Fibroblast of villous mesenchyme (primary cell): ENCODE measurements around the gene EMILIN2. TPM values are rescaled to one million over a fixed set of nuclear protein-coding genes. Genes with fewer than 3 reads are reported as not detected.
A peak's percentile ranks its signal among the peaks of the same experiment; 100 is the strongest.
"Not testable (repeated sequence)": the region's sequence is repeated elsewhere in the genome, so short reads cannot be mapped to it uniquely, and the experiment has no call there.

Experiments
- DNase-seq: peaks from one replicate; pipeline ENCODE4 v3.0.0-alpha.2; 2010; ENCODE audit warnings: low read depth
- H3K4me3 ChIP-seq: 2 replicates; pipeline ENCODE4 v1.5.1; 2011; ENCODE audit warnings: low read depth, mild to moderate bottlenecking, low read length
- CTCF ChIP-seq: IDR thresholded peaks from 2 replicates; pipeline ENCODE4 v1.5.1; 2012; ENCODE audit warnings: low read depth, mild to moderate bottlenecking, low read length; ENCODE audit not compliant: insufficient read depth
- total RNA-seq: library from RNA; depleted of rRNA; stranded (reverse); fragments of >200 nt; gene quantifications from 2 replicates; pipeline ENCODE4 v1.2.3, GENCODE V29; 2012

EMILIN2 gene
- total RNA-seq, 1 donor, result 16.4 TPM

- TF ChIP-seq CTCF, result no peak
- peak; percentile 68 for DNase-seq
- H3K4me3 ChIP-seq, result no peak overlapping the region
Observed at GRCh38 chr18:2825613-2826175, 21.1 kb upstream of the EMILIN2 start.

- H3K4me3 ChIP-seq, result no peak overlapping the region
- no peak for TF ChIP-seq CTCF
- peak; percentile 89 for DNase-seq
Observed at GRCh38 chr18:2826581-2826980, 20.2 kb upstream of the EMILIN2 start.

GRCh38 chr18:2827061-2827460 lies 19.7 kb upstream of the EMILIN2 start:
- no peak overlapping the region for H3K4me3 ChIP-seq
- TF ChIP-seq CTCF, result no peak
- DNase-seq, result peak; percentile 73

- DNase-seq, H3K4me3 ChIP-seq: not testable (repeated sequence)
Observed at GRCh38 chr18:2836118-2836517, 10.7 kb upstream of the EMILIN2 start.

- H3K4me3 ChIP-seq, DNase-seq: not testable (repeated sequence)
Observed at GRCh38 chr18:2837290-2837689, 9.5 kb upstream of the EMILIN2 start.

- TF ChIP-seq CTCF, result no peak
- DNase-seq, result no peak
- H3K4me3 ChIP-seq, result no peak overlapping the region
Observed at GRCh38 chr18:2839202-2839601, 7.6 kb upstream of the EMILIN2 start.

GRCh38 chr18:2840521-2840920 lies 6.3 kb upstream of the EMILIN2 start:
- DNase-seq, result no peak
- no peak for TF ChIP-seq CTCF
- H3K4me3 ChIP-seq, result no peak overlapping the region

- H3K4me3 ChIP-seq, result no peak overlapping the region
- TF ChIP-seq CTCF, result no peak
- no peak for DNase-seq
Observed at GRCh38 chr18:2843146-2843545, 3.7 kb upstream of the EMILIN2 start.
